Central memory CD4-positive, alpha-beta T cell (primary cell): ENCODE measurements around the gene CARMIL1.

Source experiments
- DNase-seq: peaks from one replicate; pipeline ENCODE4 v3.0.0; 2022

The CARMIL1 gene

GRCh38 chr6:25448965-25449538 is 169.9 kb downstream of the CARMIL1 start:
- no peak for DNase-seq

- no peak for DNase-seq
These were observed 170.6 kb downstream of the CARMIL1 start for GRCh38 chr6:25449774-25450173.

- no peak for DNase-seq
These were observed 171.5 kb downstream of the CARMIL1 start for GRCh38 chr6:25450469-25451198.

GRCh38 chr6:25452031-25452430 is 172.9 kb downstream of the CARMIL1 start:
- no peak for DNase-seq

- DNase-seq = no peak
These were observed 174.1 kb downstream of the CARMIL1 start for GRCh38 chr6:25453288-25453687.

GRCh38 chr6:25454136-25454535 is 175.0 kb downstream of the CARMIL1 start:
- no peak for DNase-seq

- no peak for DNase-seq
These were observed 177.3 kb downstream of the CARMIL1 start for GRCh38 chr6:25456249-25457040.

GRCh38 chr6:25457516-25457915 is 178.3 kb downstream of the CARMIL1 start:
- no peak for DNase-seq

GRCh38 chr6:25458485-25458884 is 179.3 kb downstream of the CARMIL1 start:
- no peak for DNase-seq

- no peak for DNase-seq
These were observed 183.2 kb downstream of the CARMIL1 start for GRCh38 chr6:25462235-25462897.

- no peak for DNase-seq
These were observed 184.3 kb downstream of the CARMIL1 start for GRCh38 chr6:25463441-25463840.

- no peak for DNase-seq
These were observed 185.1 kb downstream of the CARMIL1 start for GRCh38 chr6:25464225-25464624.

GRCh38 chr6:25465941-25466340 is 186.8 kb downstream of the CARMIL1 start:
- DNase-seq = no peak

GRCh38 chr6:25468881-25469280 is 189.7 kb downstream of the CARMIL1 start:
- DNase-seq = no peak

- no peak for DNase-seq
These were observed 190.7 kb downstream of the CARMIL1 start for GRCh38 chr6:25469797-25470388.

- no peak for DNase-seq
These were observed 193.1 kb downstream of the CARMIL1 start for GRCh38 chr6:25472306-25472705.

- no peak for DNase-seq
These were observed 193.7 kb downstream of the CARMIL1 start for GRCh38 chr6:25472906-25473305.

GRCh38 chr6:25473447-25473846 is 194.3 kb downstream of the CARMIL1 start:
- no peak for DNase-seq

GRCh38 chr6:25476126-25476525 is 197.0 kb downstream of the CARMIL1 start:
- no peak for DNase-seq

- DNase-seq = no peak
These were observed 197.9 kb downstream of the CARMIL1 start for GRCh38 chr6:25477006-25477590.

- no peak for DNase-seq
These were observed 199.8 kb downstream of the CARMIL1 start for GRCh38 chr6:25478973-25479372.

- DNase-seq = no peak
These were observed 202.1 kb downstream of the CARMIL1 start for GRCh38 chr6:25481267-25481666.

GRCh38 chr6:25482996-25483395 is 203.8 kb downstream of the CARMIL1 start:
- DNase-seq = no peak
